ENCODE data around the gene ECHDC3. TPM values are rescaled to one million over a fixed set of nuclear protein-coding genes. Genes with fewer than 3 reads are reported as not detected.
"Not testable (repeated sequence)": the region's sequence is repeated elsewhere in the genome, so short reads cannot be mapped to it uniquely, and the experiment has no call there.

The ECHDC3 gene
- total RNA-seq, 1 donor from 2014 or later, result 1.2 TPM

GRCh38 chr10:11702264-11702663, 39.9 kb upstream of the ECHDC3 start:
- Mint-ChIP-seq H3K4me3 (ENCODE audit: unreplicated experiment) (no peak overlapping the region), H3K27ac (ENCODE audit: unreplicated experiment) (no peak overlapping the region), H3K9me3 (ENCODE audit: unreplicated experiment) (no peaks in the 10 kb centered on the region)

GRCh38 chr10:11704092-11704491, 38.1 kb upstream of the ECHDC3 start:
- DNase-seq (ENCODE audit: extremely low spot score, unreplicated experiment), result no peak
- TF ChIP-seq CTCF (IDR thresholded peaks at IDR 0.05), result no peak

More at GRCh38 chr10:11702264-11702663, 39.9 kb upstream of the ECHDC3 start:
- TF ChIP-seq CTCF (IDR thresholded peaks at IDR 0.05), result no peak
- H3K4me1 Mint-ChIP-seq (ENCODE audit: unreplicated experiment), result no peaks in the 10 kb centered on the region
- DNase-seq (ENCODE audit: extremely low spot score, unreplicated experiment), result no peak
- H3K36me3 Mint-ChIP-seq (ENCODE audit: unreplicated experiment), result no peaks in the 10 kb centered on the region
- H3K27me3 Mint-ChIP-seq (ENCODE audit: unreplicated experiment), result peaks cover 9% of the 10 kb centered on the region

GRCh38 chr10:11705722-11706121, 36.5 kb upstream of the ECHDC3 start:
- no peaks in the 10 kb centered on the region for H3K4me1 Mint-ChIP-seq (ENCODE audit: unreplicated experiment)
- no peak overlapping the region for H3K4me3 Mint-ChIP-seq (ENCODE audit: unreplicated experiment)
- H3K27ac Mint-ChIP-seq (ENCODE audit: unreplicated experiment), result no peak overlapping the region
- H3K36me3 Mint-ChIP-seq (ENCODE audit: unreplicated experiment), result no peaks in the 10 kb centered on the region
- no peaks in the 10 kb centered on the region for H3K9me3 Mint-ChIP-seq (ENCODE audit: unreplicated experiment)
- no peak for TF ChIP-seq CTCF (IDR thresholded peaks at IDR 0.05)
- DNase-seq (ENCODE audit: extremely low spot score, unreplicated experiment), result no peak
- H3K27me3 Mint-ChIP-seq (ENCODE audit: unreplicated experiment), result peaks cover 9% of the 10 kb centered on the region

More at GRCh38 chr10:11704092-11704491, 38.1 kb upstream of the ECHDC3 start:
- H3K27ac Mint-ChIP-seq (ENCODE audit: unreplicated experiment), result no peak overlapping the region
- H3K9me3 Mint-ChIP-seq (ENCODE audit: unreplicated experiment), result no peaks in the 10 kb centered on the region
- no peaks in the 10 kb centered on the region for H3K36me3 Mint-ChIP-seq (ENCODE audit: unreplicated experiment)
- no peak overlapping the region for H3K4me3 Mint-ChIP-seq (ENCODE audit: unreplicated experiment)
- H3K4me1 Mint-ChIP-seq (ENCODE audit: unreplicated experiment), result no peaks in the 10 kb centered on the region
- peaks cover 9% of the 10 kb centered on the region for H3K27me3 Mint-ChIP-seq (ENCODE audit: unreplicated experiment)

DNA sequence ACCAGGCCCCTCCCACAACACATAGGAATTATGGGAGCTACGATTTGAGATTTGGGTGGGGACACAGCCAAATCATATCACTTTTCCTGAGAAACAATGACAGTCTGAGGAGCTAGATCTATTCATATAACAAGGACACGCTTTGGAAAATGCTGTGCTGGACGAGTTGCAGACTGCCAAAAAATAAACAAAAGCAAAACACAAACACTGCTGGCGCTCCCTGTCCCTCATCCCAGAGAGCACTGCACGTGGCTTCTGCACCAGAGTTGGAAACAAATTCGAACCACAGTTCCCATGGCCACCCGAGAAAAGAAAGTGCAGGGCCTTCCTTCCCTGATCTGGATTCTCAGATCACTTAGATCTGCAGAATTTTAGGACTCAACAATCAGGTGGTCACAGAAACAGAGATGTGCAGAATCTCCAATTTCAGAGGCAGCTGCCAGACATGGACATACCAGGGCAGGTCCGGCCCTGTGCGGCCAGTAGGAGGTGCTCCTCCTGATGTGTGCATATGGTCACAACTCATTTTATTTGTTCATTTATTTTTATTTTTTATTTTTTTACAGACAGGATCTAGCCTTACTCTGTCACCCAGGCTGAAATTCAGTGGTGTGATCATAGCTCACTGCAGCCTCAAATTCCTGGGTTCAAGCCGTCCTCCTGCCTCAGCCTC, 35.2 kb upstream of the ECHDC3 start:
- Mint-ChIP-seq H3K36me3 (ENCODE audit: unreplicated experiment) (no peaks in the 10 kb centered on the region), H3K9me3 (ENCODE audit: unreplicated experiment) (no peaks in the 10 kb centered on the region), H3K4me3 (ENCODE audit: unreplicated experiment) (no peak overlapping the region), H3K27ac (ENCODE audit: unreplicated experiment) (no peak overlapping the region), H3K27me3 (ENCODE audit: unreplicated experiment) (peaks cover 11% of the 10 kb centered on the region), H3K4me1 (ENCODE audit: unreplicated experiment) (no peaks in the 10 kb centered on the region)
- DNase-seq (ENCODE audit: extremely low spot score, unreplicated experiment), result no peak
- TF ChIP-seq CTCF (IDR thresholded peaks at IDR 0.05), result no peak

DNA sequence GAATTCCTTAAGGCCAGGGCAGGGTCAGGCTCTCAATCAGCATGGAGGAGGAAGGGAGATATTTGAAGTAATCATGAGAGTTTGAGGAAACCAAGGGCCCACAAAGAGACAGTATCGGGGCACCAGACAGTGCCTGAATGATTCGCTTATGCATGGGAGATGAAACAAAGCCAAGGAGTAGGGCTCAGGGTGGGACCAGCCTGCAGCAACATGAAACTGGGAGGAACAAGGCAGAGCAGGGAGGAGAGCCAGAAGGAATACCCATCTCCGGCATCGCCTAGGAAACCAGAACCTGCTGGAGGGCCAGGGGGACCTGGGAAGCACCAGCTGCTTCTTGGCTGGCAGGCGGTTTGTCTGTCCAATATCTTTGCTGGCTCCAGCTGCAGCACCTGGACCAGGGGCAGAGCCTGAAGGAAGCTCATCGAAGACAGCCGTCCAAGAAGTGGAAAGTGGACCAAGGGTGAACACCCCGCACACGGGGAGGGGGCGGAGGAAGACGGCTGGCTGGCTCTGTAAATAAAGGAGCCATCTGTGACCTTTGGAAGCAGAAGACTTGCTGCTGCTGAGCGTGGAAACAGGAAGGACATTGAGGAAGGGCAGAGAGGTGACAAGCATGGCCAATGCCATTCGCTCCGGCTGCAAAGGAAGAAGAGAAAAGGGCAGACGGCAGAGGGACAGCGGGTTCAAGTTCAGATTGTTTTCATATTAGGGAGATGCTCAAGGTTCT, 34.4 kb upstream of the ECHDC3 start:
- H3K27ac Mint-ChIP-seq (ENCODE audit: unreplicated experiment), result no peak overlapping the region
- no peak for DNase-seq (ENCODE audit: extremely low spot score, unreplicated experiment)
- no peaks in the 10 kb centered on the region for H3K9me3 Mint-ChIP-seq (ENCODE audit: unreplicated experiment)
- no peak for TF ChIP-seq CTCF (IDR thresholded peaks at IDR 0.05)
- no peak overlapping the region for H3K4me3 Mint-ChIP-seq (ENCODE audit: unreplicated experiment)
- H3K4me1 Mint-ChIP-seq (ENCODE audit: unreplicated experiment), result no peaks in the 10 kb centered on the region
- H3K27me3 Mint-ChIP-seq (ENCODE audit: unreplicated experiment), result peaks cover 11% of the 10 kb centered on the region
- H3K36me3 Mint-ChIP-seq (ENCODE audit: unreplicated experiment), result no peaks in the 10 kb centered on the region

- H3K27me3 Mint-ChIP-seq (ENCODE audit: unreplicated experiment), result peaks cover 11% of the 10 kb centered on the region
- H3K36me3 Mint-ChIP-seq (ENCODE audit: unreplicated experiment); H3K9me3 Mint-ChIP-seq (ENCODE audit: unreplicated experiment); H3K4me3 Mint-ChIP-seq (ENCODE audit: unreplicated experiment); DNase-seq (ENCODE audit: extremely low spot score, unreplicated experiment); H3K4me1 Mint-ChIP-seq (ENCODE audit: unreplicated experiment); H3K27ac Mint-ChIP-seq (ENCODE audit: unreplicated experiment): not testable (repeated sequence)
Observed at GRCh38 chr10:11708801-11709200, 33.4 kb upstream of the ECHDC3 start.
